HEK293 (cell line): Measurements from ENCODE around the gene PLEKHH3.
A peak's percentile ranks its signal among the peaks of the same experiment; 100 is the strongest.

Experiments used
- CTCF ChIA-PET: fragments of 350-600 bp; formaldehyde crosslinking; extraction: SDS; loops from one replicate; lab custom pipeline; 2021; ENCODE audit warnings: antibody characterized with exemption; lab: Yijun Ruan, JAX
- POLR2A ChIA-PET: fragments of 300-600 bp; formaldehyde crosslinking; extraction: SDS; loops from one replicate; lab custom pipeline; 2020; ENCODE audit warnings: antibody characterized with exemption, inconsistent platforms; lab: Yijun Ruan, JAX
- H3K27ac ChIP-seq: fragments of 200-500 bp; sonication (Bioruptor generic); 2 replicates; pipeline ENCODE4 v1.5.1; 2014; ENCODE audit warnings: low read depth, low read length, control low read depth, inconsistent platforms; ENCODE audit errors: extremely low read depth
- H3K36me3 ChIP-seq, 2 experiments: fragments of 200-500 bp in 1 of 2; sonication (Bioruptor generic) in 1 of 2; 1 replicate in 1 of 2; 2 replicates in 1 of 2; pipeline ENCODE4 v1.5.1; 2014 to 2017; ENCODE audit warnings: inconsistent platforms in 2 of 2, low read length in 2 of 2; ENCODE audit not compliant: control insufficient read depth in 2 of 2, insufficient read depth in 1 of 2
- H3K4me1 ChIP-seq: fragments of 200-500 bp; sonication (Bioruptor generic); 2 replicates; pipeline ENCODE4 v1.5.1; 2014; ENCODE audit warnings: mild to moderate bottlenecking, low read length, inconsistent platforms; ENCODE audit not compliant: control insufficient read depth, insufficient read depth
- H3K4me3 ChIP-seq: 2 replicates; pipeline ENCODE4 v1.5.1; 2011; ENCODE audit warnings: low read depth, mild to moderate bottlenecking, control low read depth, low read length, moderate library complexity
- H3K9me3 ChIP-seq: fragments of 200-500 bp; sonication (Bioruptor generic); 2 replicates; pipeline ENCODE4 v1.5.1; 2014; ENCODE audit warnings: low read depth, low read length, inconsistent platforms; ENCODE audit not compliant: control insufficient read depth, insufficient read depth
- GFI1B ChIP-seq: fragments of 450-650 bp; formaldehyde crosslinking; IDR thresholded peaks from 2 replicates; pipeline ENCODE4 v1.5.1; 2016; ENCODE audit warnings: missing biosample characterization, missing genetic modification characterization
- GLIS2 ChIP-seq: fragments of 450-650 bp; formaldehyde crosslinking; IDR thresholded peaks from 2 replicates; pipeline ENCODE4 v1.5.1; 2016; ENCODE audit warnings: missing biosample characterization, missing genetic modification characterization
- KLF10 ChIP-seq: fragments of 450-650 bp; IDR thresholded peaks from 2 replicates; pipeline ENCODE4 v1.5.1; 2018; ENCODE audit warnings: missing biosample characterization, mild to moderate bottlenecking, missing genetic modification characterization
- KLF7 ChIP-seq: fragments of 450-650 bp; formaldehyde crosslinking; IDR thresholded peaks from 2 replicates; pipeline ENCODE4 v1.5.1; 2016; ENCODE audit warnings: missing biosample characterization, missing genetic modification characterization, borderline replicate concordance
- KLF8 ChIP-seq: fragments of 450-650 bp; formaldehyde crosslinking; IDR thresholded peaks from 2 replicates; pipeline ENCODE4 v1.5.1; 2016; ENCODE audit warnings: missing biosample characterization, missing genetic modification characterization
- REST ChIP-seq: fragments of 450-650 bp; formaldehyde crosslinking; IDR thresholded peaks from 2 replicates; pipeline ENCODE4 v1.5.1; 2016; ENCODE audit warnings: missing biosample characterization, missing genetic modification characterization
- SP7 ChIP-seq: fragments of 450-650 bp; formaldehyde crosslinking; IDR thresholded peaks from 2 replicates; pipeline ENCODE4 v1.5.1; 2016; ENCODE audit warnings: missing biosample characterization, missing genetic modification characterization
- TSHZ1 ChIP-seq: fragments of 450-650 bp; formaldehyde crosslinking; IDR thresholded peaks from 2 replicates; pipeline ENCODE4 v1.5.1; 2016; ENCODE audit warnings: missing biosample characterization, missing genetic modification characterization, borderline replicate concordance
- ZBTB20 ChIP-seq: fragments of 450-650 bp; formaldehyde crosslinking; IDR thresholded peaks from 2 replicates; pipeline ENCODE4 v1.5.1; 2016; ENCODE audit warnings: missing biosample characterization, missing genetic modification characterization
- ZBTB26 ChIP-seq: fragments of 450-650 bp; formaldehyde crosslinking; optimal IDR thresholded peaks from 2 replicates; pipeline ENCODE3; 2016; ENCODE audit warnings: missing biosample characterization, mild to moderate bottlenecking, missing genetic modification characterization
- ZBTB7A ChIP-seq: fragments of 450-650 bp; formaldehyde crosslinking; IDR thresholded peaks from 2 replicates; pipeline ENCODE4 v1.5.1; 2016; ENCODE audit warnings: low read depth, missing biosample characterization, missing genetic modification characterization
- ZFP69B ChIP-seq: fragments of 450-650 bp; formaldehyde crosslinking; IDR thresholded peaks from 2 replicates; pipeline ENCODE4 v1.5.1; 2016; ENCODE audit warnings: missing biosample characterization, missing genetic modification characterization
- ZNF10 ChIP-seq: fragments of 450-650 bp; formaldehyde crosslinking; IDR thresholded peaks from 2 replicates; pipeline ENCODE4 v1.5.1; 2017; ENCODE audit warnings: missing biosample characterization, missing genetic modification characterization
- ZNF335 ChIP-seq: fragments of 450-650 bp; formaldehyde crosslinking; conservative IDR thresholded peaks from 2 replicates; pipeline ENCODE4 v1.5.1; 2016; ENCODE audit warnings: missing biosample characterization, missing genetic modification characterization
- ZNF341 ChIP-seq: fragments of 450-650 bp; formaldehyde crosslinking; IDR thresholded peaks from 2 replicates; pipeline ENCODE4; 2016; ENCODE audit warnings: low read depth, missing biosample characterization, missing genetic modification characterization
- ZNF398 ChIP-seq: fragments of 450-650 bp; formaldehyde crosslinking; IDR thresholded peaks from 2 replicates; pipeline ENCODE4 v1.5.1; 2017; ENCODE audit warnings: missing biosample characterization, missing genetic modification characterization
- ZNF513 ChIP-seq: fragments of 450-650 bp; IDR thresholded peaks from 2 replicates; pipeline ENCODE4 v1.5.1; 2018; ENCODE audit warnings: missing biosample characterization, missing genetic modification characterization
- ZNF548 ChIP-seq: fragments of 450-650 bp; formaldehyde crosslinking; IDR thresholded peaks from 2 replicates; pipeline ENCODE4 v1.5.1; 2016; ENCODE audit warnings: missing biosample characterization, missing genetic modification characterization
- ZNF600 ChIP-seq: fragments of 450-650 bp; formaldehyde crosslinking; IDR thresholded peaks from 2 replicates; pipeline ENCODE4 v1.5.1; 2016; ENCODE audit warnings: missing biosample characterization, missing genetic modification characterization
- ZNF629 ChIP-seq: fragments of 450-650 bp; formaldehyde crosslinking; IDR thresholded peaks from 2 replicates; pipeline ENCODE4 v1.5.1; 2017; ENCODE audit warnings: missing biosample characterization, missing genetic modification characterization
- ZNF654 ChIP-seq: fragments of 450-650 bp; formaldehyde crosslinking; IDR thresholded peaks from 2 replicates; pipeline ENCODE4 v1.5.1; 2016; ENCODE audit warnings: low read depth, missing biosample characterization, missing genetic modification characterization
- ZSCAN18 ChIP-seq: fragments of 450-650 bp; formaldehyde crosslinking; IDR thresholded peaks from 2 replicates; pipeline ENCODE4 v1.5.1; 2016; ENCODE audit warnings: missing biosample characterization, missing genetic modification characterization
- ZSCAN30 ChIP-seq: fragments of 450-650 bp; IDR thresholded peaks from 2 replicates; pipeline ENCODE4 v1.5.1; 2018; ENCODE audit warnings: missing biosample characterization, mild to moderate bottlenecking, missing genetic modification characterization, moderate library complexity

Gene PLEKHH3

GRCh38 chr17:42675965-42676423 is 800 bp downstream of the PLEKHH3 start (continued):
- TF ChIP-seq REST (tag by site-specific recombination), result peak; percentile 96
- no peak for TF ChIP-seq ZSCAN18 (tag by site-specific recombination)
- 0 out of 2 replicates have a peak, but pooled peaks have one; percentile 6 for TF ChIP-seq SP7
- peak; percentile 43; the same call in 1 of the 2 replicates for TF ChIP-seq KLF8 (tag by site-specific recombination)
- TF ChIP-seq ZSCAN30, result peak; percentile 70
- TF ChIP-seq ZNF629 (tag by site-specific recombination), result 0 out of 2 replicates have a peak, but pooled peaks have one; percentile 0
- peak; percentile 41; the same call in 1 of the 2 replicates for TF ChIP-seq ZNF600 (tag by site-specific recombination)
- TF ChIP-seq ZFP69B (tag by site-specific recombination), result 0 out of 2 replicates have a peak, but pooled peaks have one; percentile 17
- no peak for TF ChIP-seq ZNF548
- no peak for TF ChIP-seq ZNF335
- no peak for TF ChIP-seq ZNF654 (tag by site-specific recombination)
- no peak for TF ChIP-seq TSHZ1
- peak; percentile 66; the same call in 1 of the 2 replicates for TF ChIP-seq ZBTB7A
- 0 out of 2 replicates have a peak, but pooled peaks have one; percentile 12 for TF ChIP-seq KLF10 (tag by site-specific recombination)
- TF ChIP-seq ZNF10, result no peak
- TF ChIP-seq, all 188 proteins: peak for 17

- CTCF ChIA-PET, result interaction anchor here (0.6 to 3.3 kb wide), 5 partner anchors 12 to 97 kb away, joined by 3 to 22 read pairs (median 6); partner anchors contain the start of gene PSMC3IP
- Histone ChIP-seq H3K9me3 (no peaks in the 10 kb centered on the region), H3K27ac (peak overlapping the region; percentile 82; the same call in 1 of the 2 replicates), H3K4me1 (peaks cover 18% of the 10 kb centered on the region), H3K36me3 (peaks cover 0 to 33% of the 10 kb centered on the region in 2 experiments; a peak in 1 of 3 replicates), H3K4me3 (peak overlapping the region; percentile 82)
- POLR2A ChIA-PET, result interaction anchor here (1.1 to 6.1 kb wide), 8 partner anchors 8 to 158 kb away, joined by 3 to 56 read pairs (median 14); partner anchors contain the start of genes PSMC3IP, RETREG3, TUBG1 and TUBG2
- TF ChIP-seq ZBTB20 (tag by site-specific recombination) (peak; percentile 83), ZNF10 (0 out of 2 replicates have a peak, but pooled peaks have one; percentile 20), ZNF398 (tag by site-specific recombination) (peak; percentile 84), GFI1B (tag by site-specific recombination) (no peak), GLIS2 (tag by site-specific recombination) (peak; percentile 41), ZBTB26 (tag by site-specific recombination) (no peak), ZNF513 (tag by site-specific recombination) (no peak), KLF7 (tag by site-specific recombination) (0 out of 2 replicates have a peak, but pooled peaks have one; percentile 14), ZNF341 (tag by site-specific recombination) (peak; percentile 73)
Observed at GRCh38 chr17:42675348-42675964, 1.3 kb downstream of the PLEKHH3 start.
